Measurements from ENCODE around the gene TAS2R14. TPM values are rescaled to one million over a fixed set of nuclear protein-coding genes. Genes with fewer than 3 reads are reported as not detected.

Gene TAS2R14
- total and polyA plus RNA-seq, 2 of the 13 experiments (the other 11 are each of a cell fraction or from before 2014, with no cell fraction given): 1.1 to 2.3 TPM

DNA sequence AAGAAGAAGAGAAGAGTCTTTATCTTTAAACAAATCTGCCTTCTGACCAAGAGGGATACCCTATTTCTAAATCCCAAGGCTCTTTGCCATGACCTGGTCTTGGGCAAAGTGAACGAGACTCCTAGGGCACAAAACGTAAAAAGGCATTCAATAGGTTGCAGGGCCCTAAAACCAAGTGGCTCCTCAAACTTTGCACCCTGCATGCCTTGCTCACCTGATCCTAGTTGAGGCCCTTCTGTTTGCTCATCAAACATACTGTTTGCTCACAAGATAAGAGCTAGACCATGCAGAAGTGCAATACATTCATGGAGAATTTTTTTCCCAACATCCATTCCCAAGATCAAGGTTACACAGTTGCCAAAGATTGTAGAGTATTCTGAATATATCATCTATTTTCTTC, 47.1 kb downstream of the TAS2R14 start (continued):
- TF ChIP-seq, protein P1, sequence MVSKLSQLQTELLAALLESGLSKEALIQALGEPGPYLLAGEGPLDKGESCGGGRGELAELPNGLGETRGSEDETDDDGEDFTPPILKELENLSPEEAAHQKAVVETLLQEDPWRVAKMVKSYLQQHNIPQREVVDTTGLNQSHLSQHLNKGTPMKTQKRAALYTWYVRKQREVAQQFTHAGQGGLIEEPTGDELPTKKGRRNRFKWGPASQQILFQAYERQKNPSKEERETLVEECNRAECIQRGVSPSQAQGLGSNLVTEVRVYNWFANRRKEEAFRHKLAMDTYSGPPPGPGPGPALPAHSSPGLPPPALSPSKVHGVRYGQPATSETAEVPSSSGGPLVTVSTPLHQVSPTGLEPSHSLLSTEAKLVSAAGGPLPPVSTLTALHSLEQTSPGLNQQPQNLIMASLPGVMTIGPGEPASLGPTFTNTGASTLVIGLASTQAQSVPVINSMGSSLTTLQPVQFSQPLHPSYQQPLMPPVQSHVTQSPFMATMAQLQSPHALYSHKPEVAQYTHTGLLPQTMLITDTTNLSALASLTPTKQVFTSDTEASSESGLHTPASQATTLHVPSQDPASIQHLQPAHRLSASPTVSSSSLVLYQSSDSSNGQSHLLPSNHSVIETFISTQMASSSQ (IDR thresholded peaks at IDR 0.05; ENCODE audit: low read depth): peak; percentile 83
- TF ChIP-seq, protein P1 (CRISPR knock-in tag; IDR thresholded peaks at IDR 0.05; ENCODE audit: borderline replicate concordance): peak; percentile 92
- TF ChIP-seq EZH2 (conservative IDR thresholded peaks at IDR 0.05; ENCODE audit: low read depth, low read length) (no peak), ZNF20 (CRISPR knock-in tag; IDR thresholded peaks at IDR 0.05) (no peak), ZNF788 (CRISPR knock-in tag; IDR thresholded peaks at IDR 0.05; ENCODE audit: borderline replicate concordance) (peak; percentile 96; the same call in 1 of the 2 replicates), SALL1 (CRISPR knock-in tag; IDR thresholded peaks at IDR 0.05) (peak; percentile 99), ZNF274 (CRISPR knock-in tag; IDR thresholded peaks at IDR 0.05) (no peak), GLI4 (CRISPR knock-in tag; IDR thresholded peaks at IDR 0.05; ENCODE audit: borderline replicate concordance) (no peak), FOXA3 (CRISPR knock-in tag; IDR thresholded peaks at IDR 0.05) (peak; percentile 100), ZNF446 (CRISPR knock-in tag; IDR thresholded peaks at IDR 0.05) (no peak)
- TF ChIP-seq, protein P2, sequence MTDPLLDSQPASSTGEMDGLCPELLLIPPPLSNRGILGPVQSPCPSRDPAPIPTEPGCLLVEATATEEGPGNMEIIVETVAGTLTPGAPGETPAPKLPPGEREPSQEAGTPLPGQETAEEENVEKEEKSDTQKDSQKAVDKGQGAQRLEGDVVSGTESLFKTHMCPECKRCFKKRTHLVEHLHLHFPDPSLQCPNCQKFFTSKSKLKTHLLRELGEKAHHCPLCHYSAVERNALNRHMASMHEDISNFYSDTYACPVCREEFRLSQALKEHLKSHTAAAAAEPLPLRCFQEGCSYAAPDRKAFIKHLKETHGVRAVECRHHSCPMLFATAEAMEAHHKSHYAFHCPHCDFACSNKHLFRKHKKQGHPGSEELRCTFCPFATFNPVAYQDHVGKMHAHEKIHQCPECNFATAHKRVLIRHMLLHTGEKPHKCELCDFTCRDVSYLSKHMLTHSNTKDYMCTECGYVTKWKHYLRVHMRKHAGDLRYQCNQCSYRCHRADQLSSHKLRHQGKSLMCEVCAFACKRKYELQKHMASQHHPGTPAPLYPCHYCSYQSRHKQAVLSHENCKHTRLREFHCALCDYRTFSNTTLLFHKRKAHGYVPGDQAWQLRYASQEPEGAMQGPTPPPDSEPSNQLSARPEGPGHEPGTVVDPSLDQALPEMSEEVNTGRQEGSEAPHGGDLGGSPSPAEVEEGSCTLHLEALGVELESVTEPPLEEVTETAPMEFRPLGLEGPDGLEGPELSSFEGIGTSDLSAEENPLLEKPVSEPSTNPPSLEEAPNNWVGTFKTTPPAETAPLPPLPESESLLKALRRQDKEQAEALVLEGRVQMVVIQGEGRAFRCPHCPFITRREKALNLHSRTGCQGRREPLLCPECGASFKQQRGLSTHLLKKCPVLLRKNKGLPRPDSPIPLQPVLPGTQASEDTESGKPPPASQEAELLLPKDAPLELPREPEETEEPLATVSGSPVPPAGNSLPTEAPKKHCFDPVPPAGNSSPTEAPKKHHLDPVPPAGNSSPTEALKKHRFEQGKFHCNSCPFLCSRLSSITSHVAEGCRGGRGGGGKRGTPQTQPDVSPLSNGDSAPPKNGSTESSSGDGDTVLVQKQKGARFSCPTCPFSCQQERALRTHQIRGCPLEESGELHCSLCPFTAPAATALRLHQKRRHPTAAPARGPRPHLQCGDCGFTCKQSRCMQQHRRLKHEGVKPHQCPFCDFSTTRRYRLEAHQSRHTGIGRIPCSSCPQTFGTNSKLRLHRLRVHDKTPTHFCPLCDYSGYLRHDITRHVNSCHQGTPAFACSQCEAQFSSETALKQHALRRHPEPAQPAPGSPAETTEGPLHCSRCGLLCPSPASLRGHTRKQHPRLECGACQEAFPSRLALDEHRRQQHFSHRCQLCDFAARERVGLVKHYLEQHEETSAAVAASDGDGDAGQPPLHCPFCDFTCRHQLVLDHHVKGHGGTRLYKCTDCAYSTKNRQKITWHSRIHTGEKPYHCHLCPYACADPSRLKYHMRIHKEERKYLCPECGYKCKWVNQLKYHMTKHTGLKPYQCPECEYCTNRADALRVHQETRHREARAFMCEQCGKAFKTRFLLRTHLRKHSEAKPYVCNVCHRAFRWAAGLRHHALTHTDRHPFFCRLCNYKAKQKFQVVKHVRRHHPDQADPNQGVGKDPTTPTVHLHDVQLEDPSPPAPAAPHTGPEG (CRISPR knock-in tag; IDR thresholded peaks at IDR 0.05): no peak
- TF ChIP-seq, protein P3, sequence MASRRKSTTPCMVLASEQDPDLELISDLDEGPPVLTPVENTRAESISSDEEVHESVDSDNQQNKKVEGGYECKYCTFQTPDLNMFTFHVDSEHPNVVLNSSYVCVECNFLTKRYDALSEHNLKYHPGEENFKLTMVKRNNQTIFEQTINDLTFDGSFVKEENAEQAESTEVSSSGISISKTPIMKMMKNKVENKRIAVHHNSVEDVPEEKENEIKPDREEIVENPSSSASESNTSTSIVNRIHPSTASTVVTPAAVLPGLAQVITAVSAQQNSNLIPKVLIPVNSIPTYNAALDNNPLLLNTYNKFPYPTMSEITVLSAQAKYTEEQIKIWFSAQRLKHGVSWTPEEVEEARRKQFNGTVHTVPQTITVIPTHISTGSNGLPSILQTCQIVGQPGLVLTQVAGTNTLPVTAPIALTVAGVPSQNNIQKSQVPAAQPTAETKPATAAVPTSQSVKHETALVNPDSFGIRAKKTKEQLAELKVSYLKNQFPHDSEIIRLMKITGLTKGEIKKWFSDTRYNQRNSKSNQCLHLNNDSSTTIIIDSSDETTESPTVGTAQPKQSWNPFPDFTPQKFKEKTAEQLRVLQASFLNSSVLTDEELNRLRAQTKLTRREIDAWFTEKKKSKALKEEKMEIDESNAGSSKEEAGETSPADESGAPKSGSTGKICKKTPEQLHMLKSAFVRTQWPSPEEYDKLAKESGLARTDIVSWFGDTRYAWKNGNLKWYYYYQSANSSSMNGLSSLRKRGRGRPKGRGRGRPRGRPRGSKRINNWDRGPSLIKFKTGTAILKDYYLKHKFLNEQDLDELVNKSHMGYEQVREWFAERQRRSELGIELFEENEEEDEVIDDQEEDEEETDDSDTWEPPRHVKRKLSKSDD (CRISPR knock-in tag; IDR thresholded peaks at IDR 0.05; ENCODE audit: low read depth): peak; percentile 62; the same call in 1 of the 2 replicates
- TF ChIP-seq, protein P4, sequence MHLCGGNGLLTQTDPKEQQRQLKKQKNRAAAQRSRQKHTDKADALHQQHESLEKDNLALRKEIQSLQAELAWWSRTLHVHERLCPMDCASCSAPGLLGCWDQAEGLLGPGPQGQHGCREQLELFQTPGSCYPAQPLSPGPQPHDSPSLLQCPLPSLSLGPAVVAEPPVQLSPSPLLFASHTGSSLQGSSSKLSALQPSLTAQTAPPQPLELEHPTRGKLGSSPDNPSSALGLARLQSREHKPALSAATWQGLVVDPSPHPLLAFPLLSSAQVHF (CRISPR knock-in tag; IDR thresholded peaks at IDR 0.05): no peak
- TF ChIP-seq, protein P5, sequence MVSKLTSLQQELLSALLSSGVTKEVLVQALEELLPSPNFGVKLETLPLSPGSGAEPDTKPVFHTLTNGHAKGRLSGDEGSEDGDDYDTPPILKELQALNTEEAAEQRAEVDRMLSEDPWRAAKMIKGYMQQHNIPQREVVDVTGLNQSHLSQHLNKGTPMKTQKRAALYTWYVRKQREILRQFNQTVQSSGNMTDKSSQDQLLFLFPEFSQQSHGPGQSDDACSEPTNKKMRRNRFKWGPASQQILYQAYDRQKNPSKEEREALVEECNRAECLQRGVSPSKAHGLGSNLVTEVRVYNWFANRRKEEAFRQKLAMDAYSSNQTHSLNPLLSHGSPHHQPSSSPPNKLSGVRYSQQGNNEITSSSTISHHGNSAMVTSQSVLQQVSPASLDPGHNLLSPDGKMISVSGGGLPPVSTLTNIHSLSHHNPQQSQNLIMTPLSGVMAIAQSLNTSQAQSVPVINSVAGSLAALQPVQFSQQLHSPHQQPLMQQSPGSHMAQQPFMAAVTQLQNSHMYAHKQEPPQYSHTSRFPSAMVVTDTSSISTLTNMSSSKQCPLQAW (CRISPR knock-in tag; IDR thresholded peaks at IDR 0.05): peak; percentile 92
